HG03064 (cell line): Measurements from ENCODE around the gene SSH2.
"Not testable (repeated sequence)": the region's sequence is repeated elsewhere in the genome, so short reads cannot be mapped to it uniquely, and the experiment has no call there.

Source experiments
- ATAC-seq: cut with Tn5 transposase; IDR thresholded peaks from one replicate; pipeline ENCODE4 v1.9.1; 2021; ENCODE audit warnings: low read depth; ENCODE audit not compliant: unreplicated experiment

Gene SSH2

DNA sequence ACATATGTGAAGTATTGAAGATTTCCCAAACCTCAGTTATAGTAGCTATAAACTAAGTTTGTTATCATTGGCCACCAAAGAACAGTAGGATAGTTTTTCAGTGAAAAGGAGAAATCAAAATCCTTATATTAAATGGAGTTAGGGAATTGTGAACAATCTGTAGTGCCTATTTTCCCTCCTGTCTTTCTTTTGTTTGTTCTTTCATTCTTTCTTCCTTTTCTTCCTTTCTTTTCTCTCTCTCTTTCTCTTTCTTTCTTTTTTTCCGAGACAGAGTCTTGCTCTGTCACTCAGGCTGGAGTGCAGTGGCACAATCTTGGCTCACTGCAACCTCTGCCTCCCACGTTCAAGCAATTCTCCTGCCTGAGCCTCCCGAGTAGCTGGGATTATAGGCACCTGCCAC lies 48.8 kb downstream of the SSH2 start:
- no peak for ATAC-seq

DNA sequence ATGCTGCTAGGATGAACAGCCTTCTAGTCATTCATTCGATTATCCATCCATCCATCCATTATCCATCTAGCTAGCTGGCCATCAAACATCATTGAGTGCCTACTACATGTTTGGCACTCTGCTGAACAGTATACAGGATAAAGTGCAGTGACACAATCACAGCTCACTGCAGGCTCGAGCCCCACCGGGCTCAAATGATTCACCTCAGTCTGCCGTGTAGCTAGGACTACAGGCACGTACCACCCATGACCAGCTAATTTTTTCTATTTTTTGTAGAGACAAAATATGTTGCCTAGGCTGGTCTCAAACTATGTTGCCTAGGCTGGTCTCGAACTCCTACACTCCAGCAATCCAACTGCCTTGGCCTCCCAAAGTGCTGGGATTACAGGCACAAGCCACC lies 50.0 kb downstream of the SSH2 start:
- ATAC-seq, result no peak

DNA sequence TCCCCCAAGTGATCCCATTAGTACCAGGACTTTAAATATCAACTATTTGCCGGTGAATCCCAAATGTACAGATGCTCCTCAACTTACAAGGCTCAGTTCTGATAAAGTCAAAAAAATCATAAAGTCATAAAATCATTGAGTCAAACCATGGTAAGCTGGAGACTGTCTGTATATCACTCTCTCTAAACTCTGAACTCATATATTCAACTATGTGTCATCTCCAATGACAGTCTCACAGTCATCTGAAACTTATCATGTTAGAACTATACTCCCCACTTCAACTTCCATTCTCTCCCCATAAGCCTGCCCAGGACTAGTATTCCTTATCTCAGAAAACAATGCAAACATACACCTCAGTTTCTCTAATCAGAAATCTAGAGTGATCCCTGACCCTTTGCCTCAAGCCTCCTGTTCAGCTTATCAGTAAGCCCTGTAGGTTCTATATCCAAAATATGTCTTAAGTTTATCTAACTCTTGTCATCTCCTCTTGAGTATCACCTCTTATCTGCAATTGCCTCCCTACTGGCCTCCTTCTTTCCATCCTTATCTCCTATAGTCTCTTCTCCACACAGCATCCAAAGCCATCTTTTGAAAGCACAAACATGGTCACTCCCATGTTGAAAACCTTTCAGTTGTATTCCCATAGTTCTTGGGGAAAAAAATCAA lies 55.0 kb downstream of the SSH2 start:
- no peak for ATAC-seq

DNA sequence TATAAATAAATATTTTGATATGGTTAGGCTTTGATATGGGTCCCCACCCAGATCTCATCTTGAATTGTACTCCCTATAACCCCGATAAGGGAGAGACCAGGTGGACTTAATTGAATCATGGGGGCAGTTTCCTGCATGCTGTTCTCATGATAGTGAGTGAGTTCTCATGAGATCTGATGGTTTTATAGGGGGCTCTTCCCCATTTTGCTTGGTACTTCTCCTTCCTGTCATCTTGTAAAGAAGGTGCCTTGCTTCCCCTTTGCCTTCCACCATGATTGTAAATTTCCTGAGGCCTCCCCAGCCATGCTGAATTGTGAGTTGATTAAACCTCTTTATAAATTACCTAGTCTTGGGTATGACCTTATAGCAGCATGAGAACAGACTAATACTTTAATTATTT lies 55.7 kb downstream of the SSH2 start:
- not testable (repeated sequence) for ATAC-seq

DNA sequence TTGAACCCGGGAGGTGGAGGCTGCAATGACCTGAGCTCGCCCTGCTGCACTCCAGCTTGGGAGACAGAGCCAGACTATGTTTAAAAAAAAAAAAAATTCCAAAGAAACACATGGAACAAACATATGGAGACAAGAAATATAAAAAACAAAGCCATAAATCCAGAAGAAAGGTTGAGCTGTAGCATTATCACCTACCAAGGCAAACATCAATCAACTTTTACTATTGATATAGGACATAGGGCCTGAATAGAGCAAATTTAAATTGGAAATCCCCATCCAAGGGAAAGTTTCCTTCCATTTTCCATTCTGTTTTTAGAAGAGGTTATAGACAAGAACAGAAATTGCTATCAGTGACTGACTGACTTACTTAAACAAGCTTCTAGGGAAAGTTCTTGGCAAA lies 56.6 kb downstream of the SSH2 start:
- ATAC-seq, result no peak

DNA sequence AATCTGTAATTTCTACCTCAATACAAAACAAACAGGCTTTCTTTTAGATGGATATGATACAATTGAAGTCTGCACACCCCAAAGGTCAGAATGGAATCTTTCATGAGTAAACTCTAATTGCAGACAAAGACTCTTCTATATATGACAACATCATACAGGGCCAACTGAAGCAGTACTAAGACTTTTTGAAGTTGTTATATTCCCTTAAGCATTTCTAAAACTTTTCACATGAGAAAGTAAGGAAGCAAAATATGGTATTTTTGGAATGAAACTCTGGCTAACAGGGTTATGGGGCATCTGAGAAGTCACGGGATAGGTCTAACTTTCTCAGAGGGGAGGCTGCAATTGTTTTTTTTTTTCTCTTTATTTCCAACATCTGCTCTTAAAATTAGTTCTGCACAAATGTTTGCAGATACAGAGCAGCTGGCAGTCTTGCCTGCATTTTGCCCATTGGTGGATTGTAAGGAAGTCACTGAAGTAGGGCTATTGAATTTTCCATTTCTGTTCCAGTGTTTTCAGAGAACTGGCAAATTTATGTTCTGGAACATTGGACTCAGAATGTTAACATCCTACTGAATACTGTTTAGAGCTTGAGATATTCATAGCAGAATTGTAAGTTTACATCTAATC lies 59.1 kb downstream of the SSH2 start:
- ATAC-seq, result no peak

DNA sequence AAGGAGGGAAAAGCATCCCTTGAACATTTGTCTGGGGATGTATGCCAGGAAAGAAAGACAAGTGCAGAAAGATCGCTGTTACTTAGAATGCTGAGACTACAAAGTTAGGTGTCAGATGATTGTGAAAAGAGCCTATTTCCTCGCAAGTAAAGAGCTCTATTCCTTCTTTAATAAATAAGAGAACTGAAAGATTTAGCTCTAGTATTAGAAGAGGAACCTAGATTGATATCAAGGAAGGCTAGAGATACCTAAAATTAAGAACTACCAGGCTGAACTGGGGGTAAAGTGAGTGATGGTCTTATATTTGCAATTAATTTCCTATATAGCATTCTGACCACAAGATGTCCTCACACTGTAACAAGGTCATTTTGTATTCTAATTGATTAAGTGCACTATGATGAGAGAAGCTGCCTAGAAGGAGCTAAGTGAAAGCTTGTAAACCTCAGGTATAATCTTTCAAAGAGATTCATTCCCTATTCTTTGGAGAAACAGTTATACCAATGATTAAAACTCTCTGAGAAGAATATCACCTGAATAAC lies 62.3 kb downstream of the SSH2 start:
- ATAC-seq, result no peak

DNA sequence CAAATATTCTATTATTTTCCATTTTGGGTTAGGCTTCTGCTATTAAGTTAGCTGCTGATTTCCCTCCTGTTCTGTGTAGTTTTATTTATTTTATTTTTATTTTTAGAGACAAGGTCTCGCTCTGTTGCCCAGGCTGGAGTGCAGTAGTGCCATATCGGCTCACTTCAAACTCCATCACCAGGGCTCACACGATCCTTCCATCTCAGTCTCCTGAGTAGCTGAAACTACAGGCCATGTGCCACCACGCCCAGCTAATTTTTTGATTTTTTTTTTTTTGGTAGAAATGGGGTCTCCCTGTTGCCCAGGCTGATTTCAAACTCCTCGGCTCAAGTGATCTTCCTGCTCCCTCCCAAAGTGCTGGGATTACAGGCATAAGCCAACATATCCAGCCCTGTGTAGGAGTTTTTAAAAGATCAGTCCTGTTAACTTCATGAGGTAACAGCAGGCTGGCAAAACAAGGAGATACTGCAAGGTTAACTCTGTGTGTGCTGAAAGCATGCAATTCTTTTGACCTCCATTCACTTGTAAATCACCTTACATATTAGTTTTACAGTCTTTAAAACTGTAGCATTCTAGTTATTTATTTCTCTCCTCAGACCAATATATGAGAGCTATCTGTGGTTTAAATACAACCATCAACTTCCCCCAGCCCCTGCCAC lies 63.2 kb downstream of the SSH2 start:
- no peak for ATAC-seq

DNA sequence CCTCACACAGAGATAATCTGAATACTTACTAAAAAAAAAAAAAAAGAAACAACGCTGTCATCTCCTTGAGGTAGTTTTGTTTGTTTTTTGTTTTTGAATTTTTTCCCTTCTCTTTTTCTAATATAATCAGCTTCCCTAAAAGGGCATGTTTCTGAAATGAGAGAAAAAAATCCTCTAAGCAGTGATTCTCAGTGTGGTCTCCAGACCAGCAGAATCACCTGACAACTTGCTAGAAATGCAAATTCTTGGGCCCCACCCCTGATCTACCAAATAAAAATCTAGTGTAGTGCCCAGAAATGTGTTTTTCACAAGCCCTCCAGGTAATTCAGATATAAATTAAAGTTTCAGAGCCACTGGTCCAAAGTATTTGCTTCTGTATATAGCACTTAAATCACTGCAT lies 65.4 kb downstream of the SSH2 start:
- ATAC-seq, result no peak

DNA sequence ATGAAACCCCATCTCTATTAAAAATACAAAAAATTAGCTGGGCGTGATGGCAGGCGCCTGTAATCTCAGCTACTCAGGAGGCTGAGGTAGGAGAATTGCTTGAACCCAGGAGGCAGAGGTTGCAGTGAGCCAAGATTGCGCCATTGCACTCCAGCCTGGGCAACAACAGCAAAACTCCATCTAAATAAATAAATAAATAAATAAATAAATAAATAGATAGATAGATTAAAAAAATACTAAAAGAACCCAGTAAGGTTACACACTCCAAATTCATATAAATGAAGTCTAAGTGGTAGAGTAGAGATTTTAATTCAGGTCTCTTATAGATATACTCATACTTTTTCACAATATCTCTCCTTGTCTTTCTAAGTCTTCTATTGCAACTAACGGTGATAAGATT lies 65.9 kb downstream of the SSH2 start:
- ATAC-seq, result not testable (repeated sequence)

DNA sequence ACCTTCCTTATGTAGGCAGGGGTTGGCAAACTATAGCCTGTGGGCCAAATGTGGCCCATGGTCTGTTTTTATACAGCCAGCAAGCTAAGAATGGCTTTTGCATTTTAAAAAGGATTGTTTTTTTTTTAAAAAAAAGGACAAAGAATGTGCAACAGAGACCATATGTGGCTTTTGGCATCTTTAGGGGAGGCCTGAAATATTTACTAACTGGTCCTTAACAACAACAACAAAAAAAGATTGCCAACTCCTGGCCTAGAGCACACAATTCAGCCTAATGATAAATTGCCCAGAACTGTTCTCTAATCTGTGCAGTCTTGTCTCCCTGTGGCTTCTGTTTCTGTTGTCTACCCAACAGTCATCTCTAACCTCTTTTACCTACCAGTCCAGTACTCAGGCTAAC lies 67.1 kb downstream of the SSH2 start:
- no peak for ATAC-seq

DNA sequence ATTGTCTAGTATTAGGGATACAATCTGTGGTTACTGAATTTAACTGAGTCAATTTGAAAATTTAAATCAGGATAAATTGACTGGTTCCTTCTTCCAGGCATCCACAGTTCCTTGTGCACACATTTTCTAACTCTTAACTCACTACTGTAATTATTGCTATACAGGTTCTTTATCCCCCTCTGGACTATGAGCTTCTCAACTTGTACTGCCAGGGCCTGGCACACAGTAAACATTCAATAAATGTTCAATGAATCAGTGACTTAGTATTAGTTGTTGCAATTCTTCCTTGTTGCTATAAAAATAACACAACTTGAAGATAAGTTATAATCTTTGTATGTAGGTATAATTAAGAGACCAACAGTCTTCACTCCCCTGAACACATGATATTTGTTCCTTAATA lies 67.9 kb downstream of the SSH2 start:
- ATAC-seq, result no peak

DNA sequence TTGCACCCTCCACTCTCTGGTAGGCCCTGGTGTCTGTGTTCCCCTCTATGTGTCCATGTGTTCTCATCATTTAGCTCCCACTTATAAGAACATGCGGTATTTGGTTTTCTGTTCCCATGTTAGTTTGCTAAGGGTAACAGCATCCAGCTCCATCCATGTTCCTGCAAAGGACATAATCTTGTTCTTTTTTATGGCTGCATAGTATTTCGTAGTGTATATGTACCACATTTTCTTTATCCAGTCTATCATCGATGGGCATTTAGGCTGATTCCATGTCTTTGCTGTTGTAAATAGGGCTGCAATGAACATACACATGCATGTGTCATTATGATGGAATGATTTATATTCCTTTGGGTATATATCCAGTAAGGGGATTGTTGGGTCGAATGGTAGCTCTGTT lies 70.6 kb downstream of the SSH2 start:
- not testable (repeated sequence) for ATAC-seq

DNA sequence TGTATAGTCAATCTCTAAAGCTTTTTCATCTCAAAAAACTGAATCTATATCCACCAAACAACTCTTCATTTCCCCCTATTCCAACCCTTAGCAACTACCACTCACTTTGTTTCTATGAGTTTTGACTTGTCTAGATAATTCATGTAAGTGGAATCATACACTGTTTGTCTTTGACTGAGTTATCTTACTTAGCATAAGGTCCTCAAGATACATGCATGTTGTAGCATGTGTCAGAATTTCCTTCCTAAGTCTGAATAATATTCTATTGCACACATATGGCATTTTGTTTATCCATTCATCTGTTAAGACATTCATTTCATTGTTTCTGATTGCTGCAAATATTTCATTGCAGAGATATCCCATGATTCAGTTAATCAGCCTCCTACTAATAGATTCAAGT lies 72.2 kb downstream of the SSH2 start:
- no peak for ATAC-seq

DNA sequence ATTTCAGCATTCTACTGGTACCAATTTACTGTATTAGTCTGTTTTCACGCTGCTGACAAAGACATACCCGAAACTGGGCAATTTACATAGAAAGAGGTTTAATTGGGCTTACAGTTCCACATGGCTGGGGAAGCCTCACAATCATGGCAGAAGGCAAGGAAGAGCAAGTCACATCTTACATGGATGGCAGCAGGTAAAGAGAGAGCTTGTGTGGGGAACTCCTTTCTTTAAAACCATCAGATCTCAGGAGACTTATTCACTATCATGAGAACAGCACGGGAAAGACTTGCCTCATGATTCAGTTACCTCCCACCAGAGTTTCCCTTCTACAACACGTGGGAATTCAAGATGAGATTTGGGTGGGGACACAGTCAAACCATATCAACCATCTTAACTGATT lies 72.9 kb downstream of the SSH2 start:
- not testable (repeated sequence) for ATAC-seq

DNA sequence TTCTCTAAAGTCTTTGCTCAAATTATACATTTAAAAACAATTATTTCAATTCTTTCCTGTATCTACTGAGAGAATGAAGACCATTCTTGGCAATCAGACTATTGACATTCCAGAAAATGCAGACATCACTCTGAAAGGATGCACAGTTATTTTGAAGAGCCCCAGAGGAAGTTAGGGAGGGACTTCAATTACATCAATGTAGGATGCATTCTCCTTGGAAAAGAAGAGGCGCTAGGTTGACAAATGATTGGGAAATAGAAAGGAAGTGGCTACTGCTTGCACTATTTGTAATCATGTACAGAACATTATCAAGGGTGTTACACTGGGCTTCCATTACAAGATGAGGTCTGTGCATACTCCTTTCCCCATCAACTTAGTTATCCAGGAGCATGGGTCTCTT lies 74.3 kb downstream of the SSH2 start:
- ATAC-seq, result no peak

DNA sequence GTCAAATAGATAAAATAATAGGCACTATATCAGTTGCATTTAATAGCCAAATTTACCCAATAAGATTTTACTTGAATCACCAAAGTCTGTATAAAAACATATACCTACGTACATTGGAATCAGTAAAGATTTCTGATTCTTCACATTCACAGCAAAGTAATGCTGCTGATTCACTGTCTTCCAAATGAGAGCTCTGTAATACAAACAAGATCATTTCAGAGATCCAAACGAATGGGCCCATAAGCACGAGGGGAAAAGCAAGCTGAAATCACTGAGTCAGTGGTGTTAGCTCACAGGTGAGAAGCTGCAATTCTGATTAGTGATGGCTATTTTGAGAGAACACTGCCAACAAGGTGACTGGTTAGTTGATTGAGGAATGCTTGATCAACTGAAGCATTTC lies 81.3 kb downstream of the SSH2 start:
- ATAC-seq, result no peak

DNA sequence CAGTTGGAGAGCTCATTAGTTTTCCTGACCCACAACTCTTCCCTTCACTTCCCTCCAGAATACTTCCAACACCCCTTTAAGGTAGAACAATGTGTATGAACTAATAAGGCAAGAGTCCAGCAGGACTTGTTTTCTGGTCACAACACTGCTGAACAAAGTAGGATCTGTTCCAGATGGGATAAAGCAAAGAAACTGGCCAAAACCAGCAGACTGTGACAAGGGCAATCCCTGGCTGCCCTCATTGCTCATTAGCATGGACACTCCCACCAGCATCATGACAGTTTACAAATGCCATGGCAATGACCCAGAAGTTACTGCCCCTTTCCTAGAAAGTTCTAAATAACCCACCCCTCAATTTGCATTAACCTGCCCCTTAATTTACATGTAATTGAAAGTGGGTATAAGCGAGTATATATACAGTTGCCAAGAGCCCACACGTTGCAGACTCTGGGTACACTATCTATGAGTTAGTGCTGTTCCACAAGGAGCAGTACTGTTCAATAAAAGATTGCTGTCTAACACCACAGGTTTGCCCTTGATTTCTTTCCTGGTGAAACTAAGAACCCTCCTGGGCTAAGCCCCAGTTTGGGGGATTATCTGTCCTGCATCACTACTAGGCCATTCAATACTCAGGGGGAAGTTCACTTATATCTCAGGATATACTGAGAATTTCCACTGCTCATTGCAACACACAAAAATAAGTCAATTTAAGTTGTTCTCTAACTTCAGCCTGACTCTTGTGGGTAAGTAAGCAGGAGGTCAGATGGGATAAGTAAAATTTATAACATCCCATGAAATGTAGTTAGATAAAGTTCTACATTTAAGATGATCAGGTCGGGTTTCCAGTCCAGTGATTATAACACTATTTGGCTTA lies 82.3 kb downstream of the SSH2 start:
- ATAC-seq, result no peak

DNA sequence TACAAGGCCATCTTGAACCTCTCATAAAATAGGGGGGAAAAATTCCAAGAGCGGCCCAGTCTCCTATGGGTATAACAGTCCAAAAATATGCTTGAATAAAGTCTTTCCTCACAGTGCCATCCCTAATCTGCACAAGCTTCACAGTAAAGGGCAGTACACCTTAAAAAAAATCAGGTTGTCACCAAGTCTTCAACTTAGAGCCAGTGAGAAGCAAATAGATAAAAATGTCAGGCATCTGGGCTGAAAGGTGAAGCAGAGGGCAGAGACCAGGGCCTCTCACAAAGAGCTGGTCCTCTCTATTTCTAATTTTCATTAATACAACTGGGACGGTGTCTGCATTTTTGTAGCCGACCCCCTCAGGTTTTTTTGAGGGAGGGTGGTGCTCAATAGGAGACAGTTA lies 82.9 kb downstream of the SSH2 start:
- ATAC-seq, result no peak

DNA sequence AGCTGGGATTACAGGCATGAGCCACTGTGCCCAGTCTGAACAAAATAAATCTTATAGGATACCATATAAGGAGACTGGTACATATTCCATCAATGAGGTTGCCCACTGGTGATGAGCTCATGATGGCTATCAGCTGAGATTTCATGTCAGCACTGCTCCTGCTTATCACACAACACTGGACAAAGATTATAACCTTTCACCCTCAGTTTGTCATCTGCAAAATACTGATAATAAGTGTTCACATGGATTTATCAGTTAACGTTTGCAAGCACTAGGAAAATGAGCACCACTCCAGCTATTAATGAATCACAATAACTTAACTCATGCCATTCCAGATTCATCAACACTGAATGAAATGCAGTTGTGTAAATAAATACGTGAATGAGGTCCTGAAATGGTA lies 83.7 kb downstream of the SSH2 start:
- ATAC-seq, result no peak
